DOHH2 (cell line): ENCODE results near the gene PRPH.
"Not testable (repeated sequence)": the region's sequence is repeated elsewhere in the genome, so short reads cannot be mapped to it uniquely, and the experiment has no call there.

Experiments used
- H3F3A ChIP-seq: fragments of 200-600 bp; sonication (generic), shearing (Covaris generic); 2 replicates; pipeline ENCODE4 v1.6.0; 2016; ENCODE audit warnings: antibody characterized with exemption, mild to moderate bottlenecking; ENCODE audit not compliant: control insufficient read depth, insufficient read depth
- H3K27ac ChIP-seq: fragments of 200-600 bp; sonication (generic); 2 replicates; pipeline ENCODE4 v1.5.1; 2014; ENCODE audit warnings: low read depth, mild to moderate bottlenecking, low read length, moderate library complexity
- H3K27me3 ChIP-seq: fragments of 200-600 bp; sonication (generic); 2 replicates; pipeline ENCODE4 v1.6.1; 2014; ENCODE audit warnings: mild to moderate bottlenecking, low read length, mixed read lengths; ENCODE audit not compliant: control insufficient read depth
- H3K36me3 ChIP-seq: fragments of 200-600 bp; sonication (generic); 2 replicates; pipeline ENCODE4 v1.6.1; 2014; ENCODE audit warnings: mild to moderate bottlenecking, low read length, moderate library complexity, mixed read lengths; ENCODE audit not compliant: control insufficient read depth
- H3K4me1 ChIP-seq: fragments of 200-600 bp; sonication (generic); 2 replicates; pipeline ENCODE4 v1.6.1; 2014; ENCODE audit warnings: mild to moderate bottlenecking, low read length, mixed read lengths; ENCODE audit not compliant: control insufficient read depth
- H3K4me2 ChIP-seq: fragments of 200-600 bp; sonication (generic); 2 replicates; pipeline ENCODE4 v1.6.0; 2014; ENCODE audit warnings: mild to moderate bottlenecking, low read length, moderate library complexity
- H3K4me3 ChIP-seq: fragments of 200-600 bp; sonication (generic); 2 replicates; pipeline ENCODE4 v1.5.1; 2014; ENCODE audit warnings: mild to moderate bottlenecking, low read length, mixed read lengths
- H3K79me2 ChIP-seq: fragments of 200-600 bp; sonication (generic); 2 replicates; pipeline ENCODE4 v1.6.1; 2014; ENCODE audit warnings: mild to moderate bottlenecking, low read length, mixed read lengths; ENCODE audit not compliant: control insufficient read depth
- H3K9me2 ChIP-seq: fragments of 200-600 bp; sonication (generic); replicated peaks from 2 replicates; pipeline ENCODE4 v1.6.1; 2014; ENCODE audit warnings: mild to moderate bottlenecking, low read length, mixed read lengths; ENCODE audit not compliant: control insufficient read depth
- H3K9me3 ChIP-seq: fragments of 200-600 bp; sonication (generic); 2 replicates; pipeline ENCODE4 v1.6.1; 2014; ENCODE audit warnings: antibody characterized with exemption, low read length, mixed read lengths; ENCODE audit not compliant: control insufficient read depth, insufficient read depth
- H4K20me1 ChIP-seq: fragments of 200-600 bp; sonication (generic); 2 replicates; pipeline ENCODE4 v1.6.0; 2014; ENCODE audit warnings: low read depth, mild to moderate bottlenecking, antibody characterized with exemption, low read length, moderate library complexity; ENCODE audit not compliant: control insufficient read depth, insufficient read depth
- CTCF ChIP-seq: fragments of 200-600 bp; sonication (generic); IDR thresholded peaks from one replicate; pipeline ENCODE4 v1.5.1; 2014; ENCODE audit warnings: antibody characterized with exemption, mild to moderate bottlenecking, low read depth, low read length; ENCODE audit not compliant: poor library complexity, severe bottlenecking
- EZH2phosphoT487 ChIP-seq: fragments of 200-600 bp; sonication (generic); IDR thresholded peaks from 2 replicates; pipeline ENCODE4 v1.6.1; 2017; ENCODE audit warnings: borderline replicate concordance, mild to moderate bottlenecking, antibody characterized with exemption, low read length, moderate library complexity, mixed read lengths

Gene PRPH

GRCh38 chr12:49295082-49295936 is at the start of gene PRPH:
Gene PRPH (plus strand): TSS chr12:49295147. CDS start chr12:49295201, 54 bp downstream.
- peaks cover 17% of the 10 kb centered on the region for H3K4me1 ChIP-seq
- H4K20me1 ChIP-seq: no peaks in the 10 kb centered on the region
- TF ChIP-seq CTCF (no peak), EZH2phosphoT487 (no peak)
- no peaks in the 10 kb centered on the region for H3F3A ChIP-seq
- H3K27me3 ChIP-seq: peaks cover 40% of the 10 kb centered on the region
- H3K9me2 ChIP-seq: no peaks in the 10 kb centered on the region
- no peaks in the 10 kb centered on the region for H3K9me3 ChIP-seq
- H3K79me2 ChIP-seq: no peaks in the 10 kb centered on the region
- H3K4me2 ChIP-seq: no peak within 1 kb of the TSS
- no peak within 1 kb of the TSS for H3K27ac ChIP-seq
- no peaks in the 10 kb centered on the region for H3K36me3 ChIP-seq
- H3K4me3 ChIP-seq: no peak within 1 kb of the TSS

- Histone ChIP-seq H3K27me3 (no peaks in the 10 kb centered on the region), H3K36me3 (no peaks in the 10 kb centered on the region), H3K4me1 (peaks cover 4% of the 10 kb centered on the region; the same call in 1 of the 2 replicates), H4K20me1 (no peaks in the 10 kb centered on the region), H3F3A (0 out of 2 replicates have a peak, but pooled peaks cover 4% of the 10 kb centered on the region), H3K4me2 (no peak overlapping the region), H3K79me2 (no peaks in the 10 kb centered on the region), H3K9me3 (no peaks in the 10 kb centered on the region), H3K4me3 (no peak overlapping the region), H3K27ac (no peak overlapping the region), H3K9me2 (no peaks in the 10 kb centered on the region)
- no peak for TF ChIP-seq EZH2phosphoT487
- TF ChIP-seq CTCF: no peak
Measured at GRCh38 chr12:49251357-49251756, 43.6 kb upstream of the PRPH start.

- Histone ChIP-seq H4K20me1 (no peaks in the 10 kb centered on the region), H3K4me3 (no peak overlapping the region), H3K79me2 (no peaks in the 10 kb centered on the region), H3F3A (peaks cover 4% of the 10 kb centered on the region; the same call in 1 of the 2 replicates), H3K4me2 (no peak overlapping the region), H3K27me3 (no peaks in the 10 kb centered on the region), H3K27ac (no peak overlapping the region), H3K4me1 (peaks cover 11% of the 10 kb centered on the region; the same call in 1 of the 2 replicates), H3K36me3 (no peaks in the 10 kb centered on the region), H3K9me3 (no peaks in the 10 kb centered on the region), H3K9me2 (no peaks in the 10 kb centered on the region)
- TF ChIP-seq CTCF (no peak), EZH2phosphoT487 (no peak)
Measured at GRCh38 chr12:49253033-49253623, 41.8 kb upstream of the PRPH start.

GRCh38 chr12:49255456-49255855 is 39.5 kb upstream of the PRPH start:
- not testable (repeated sequence) for H3K4me3 ChIP-seq, H3K4me2 ChIP-seq, H3K27ac ChIP-seq, H3K9me3 ChIP-seq, H3K79me2 ChIP-seq, H3K36me3 ChIP-seq, H3F3A ChIP-seq, H3K9me2 ChIP-seq, H4K20me1 ChIP-seq, H3K27me3 ChIP-seq
- peaks cover 11% of the 10 kb centered on the region; the same call in 1 of the 2 replicates for H3K4me1 ChIP-seq
